ENCODE results near the gene EFHD2.
"Not testable (repeated sequence)": the region's sequence is repeated elsewhere in the genome, so short reads cannot be mapped to it uniquely, and the experiment has no call there.

EFHD2 gene

DNA sequence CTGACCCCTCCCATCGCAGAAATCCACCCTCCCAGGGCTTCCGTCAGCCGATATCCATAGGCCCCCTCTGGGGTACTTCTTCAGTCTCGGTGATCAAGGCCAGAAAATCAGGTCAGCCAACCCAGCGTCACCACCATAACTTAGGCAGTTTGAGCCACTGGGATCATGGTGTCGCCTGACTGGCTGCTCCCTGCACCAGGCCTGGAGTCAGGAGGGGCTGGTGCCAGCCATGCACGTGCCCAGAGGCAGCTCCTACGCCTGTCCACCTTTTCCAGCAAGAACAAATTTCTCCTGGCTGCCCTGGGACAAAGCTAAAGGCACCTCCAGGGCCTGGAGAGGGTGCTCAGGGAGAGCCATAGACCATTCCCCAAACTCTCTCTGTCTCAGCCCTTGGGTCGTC lies 23.8 kb downstream of the EFHD2 start:
- no peak for DNase-seq

DNA sequence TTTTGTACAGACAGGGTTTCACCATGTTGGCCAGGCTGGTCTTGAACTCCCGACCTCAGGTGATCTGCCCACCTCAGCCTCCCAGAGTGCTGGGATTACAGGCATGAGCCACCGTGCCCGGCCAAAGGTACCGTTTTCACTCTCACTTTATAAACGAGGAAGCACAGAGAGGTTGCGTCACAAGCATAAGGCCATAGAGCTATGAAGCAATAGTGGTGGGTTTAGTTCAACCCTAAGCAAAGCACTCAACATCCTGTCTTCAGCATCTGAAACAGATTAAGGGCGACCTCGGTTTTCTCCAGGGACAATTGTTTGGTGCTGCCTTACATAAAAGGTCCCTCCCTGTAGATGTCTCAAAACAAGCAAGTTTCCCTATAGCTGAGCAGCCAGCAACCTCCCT lies 25.1 kb downstream of the EFHD2 start:
- not testable (repeated sequence) for DNase-seq

DNA sequence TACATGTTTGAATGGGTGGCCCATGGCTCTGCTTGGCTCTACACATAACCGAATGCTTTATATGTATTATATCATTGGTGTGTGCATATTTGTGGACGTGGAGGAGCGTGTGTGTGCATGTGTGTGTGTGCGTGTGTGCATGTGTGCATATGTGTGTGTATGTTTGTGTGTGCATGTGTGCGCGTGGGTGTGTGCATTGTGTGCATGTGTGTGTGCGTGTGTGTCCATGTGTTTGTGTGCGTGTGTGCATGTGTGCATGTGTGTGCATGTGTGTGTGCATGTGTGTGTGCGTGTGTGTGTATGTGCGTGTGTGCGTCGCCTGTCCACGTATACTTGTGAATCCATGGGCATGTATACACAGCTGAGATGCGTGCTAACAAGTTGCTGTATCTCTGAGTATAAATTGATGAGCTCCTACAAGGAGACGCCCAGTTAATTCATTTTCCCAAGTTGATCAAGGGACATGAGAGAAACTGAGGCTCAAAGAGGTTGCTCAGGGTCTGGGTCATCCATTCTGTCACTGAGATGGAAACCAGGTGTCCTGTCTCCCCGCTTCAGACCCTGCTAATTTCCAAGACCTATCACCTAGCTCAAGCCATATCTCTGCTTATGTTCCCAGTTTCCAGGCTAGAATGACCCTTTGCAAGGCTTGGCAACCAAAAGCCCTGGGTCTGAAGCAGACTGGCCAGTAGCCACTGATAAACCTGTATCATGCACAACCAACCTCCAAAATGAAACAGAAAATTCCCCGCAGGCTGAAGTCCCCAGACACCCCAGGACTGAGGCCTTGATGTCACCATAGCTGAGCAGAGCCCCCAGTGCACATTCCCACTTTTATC lies 25.8 kb downstream of the EFHD2 start:
- no peak for DNase-seq

DNA sequence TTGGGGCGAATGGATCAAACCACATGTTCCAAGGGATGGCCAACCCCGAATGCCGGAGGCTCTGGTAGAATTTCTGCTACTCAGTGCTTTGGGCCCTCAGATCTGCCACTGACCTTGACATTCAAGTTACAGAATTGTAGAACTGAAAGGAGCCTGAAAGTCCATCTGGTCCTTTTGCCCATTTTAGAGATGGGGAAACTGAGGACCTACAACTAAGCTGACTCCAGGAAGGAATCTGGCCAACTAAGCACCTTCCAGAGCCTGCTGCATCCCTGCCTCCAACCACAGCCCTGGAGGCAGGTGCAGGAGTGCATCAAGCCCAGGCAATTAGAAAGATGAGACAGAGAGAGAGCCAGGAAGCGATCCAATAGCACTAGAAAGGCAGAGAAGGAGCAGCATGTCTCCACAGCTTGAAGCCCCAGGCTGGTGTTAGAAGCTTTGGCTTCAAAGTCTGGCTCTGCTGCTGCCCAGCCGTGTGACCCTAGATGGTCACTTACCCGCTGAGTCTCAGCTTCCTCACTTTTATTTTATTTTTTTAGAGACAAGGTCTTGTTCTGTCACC lies 27.3 kb downstream of the EFHD2 start:
- DNase-seq, result no peak

DNA sequence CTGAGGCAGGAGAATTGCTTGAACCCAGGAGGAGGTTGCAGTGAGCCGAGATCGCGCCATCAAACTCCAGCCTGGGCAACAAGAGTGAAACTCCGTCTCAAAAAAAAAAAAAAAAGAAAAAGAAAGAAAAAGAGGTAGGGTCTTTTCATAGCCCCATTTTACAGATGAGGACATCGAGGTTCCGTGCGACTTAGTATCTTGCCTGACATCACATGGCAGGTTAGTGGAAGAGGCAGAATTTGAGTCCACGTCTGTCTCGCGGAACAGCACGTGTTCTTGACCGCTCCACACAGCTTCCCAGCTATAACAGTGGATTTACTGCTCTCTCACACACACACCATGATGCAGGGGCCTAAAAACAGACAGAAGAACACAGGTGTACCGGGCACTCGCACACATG lies 29.6 kb downstream of the EFHD2 start:
- no peak for DNase-seq

DNA sequence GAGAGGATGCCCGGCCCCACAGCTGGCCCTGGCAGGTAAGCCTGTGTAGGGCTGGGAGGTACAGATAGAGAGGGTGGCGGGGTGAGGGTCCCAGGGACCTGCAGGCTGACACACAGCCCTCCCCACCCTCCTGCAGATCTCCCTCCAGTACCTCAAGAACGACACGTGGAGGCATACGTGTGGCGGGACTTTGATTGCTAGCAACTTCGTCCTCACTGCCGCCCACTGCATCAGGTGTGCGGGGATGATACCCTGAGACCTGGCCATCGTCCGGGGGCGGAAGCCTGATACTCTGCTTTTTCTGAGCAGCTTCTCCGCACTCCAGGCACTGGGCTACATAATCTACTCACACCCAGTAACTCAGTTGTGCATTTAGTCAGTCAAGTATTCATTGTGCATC lies 30.7 kb downstream of the EFHD2 start:
- DNase-seq, result no peak

DNA sequence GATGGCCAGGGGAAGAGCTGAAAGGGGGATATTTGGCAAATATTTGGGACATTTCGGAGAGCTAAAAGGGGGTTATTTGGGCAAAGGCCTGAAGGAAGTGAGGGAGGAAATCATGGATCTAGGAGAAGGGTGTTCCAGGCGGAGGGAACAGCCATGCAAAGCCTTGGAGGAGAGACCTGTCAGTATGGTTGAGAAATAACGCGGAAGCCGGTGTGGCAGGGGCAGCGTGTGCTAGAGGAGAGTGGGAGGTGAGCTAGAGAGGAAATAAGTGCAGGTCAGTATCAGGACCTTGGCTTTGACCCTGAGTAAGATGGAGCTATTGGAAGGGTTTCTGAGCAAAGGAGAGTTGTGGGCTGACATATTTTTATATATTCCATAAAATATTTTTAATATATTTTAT lies 31.6 kb downstream of the EFHD2 start:
- no peak for DNase-seq

DNA sequence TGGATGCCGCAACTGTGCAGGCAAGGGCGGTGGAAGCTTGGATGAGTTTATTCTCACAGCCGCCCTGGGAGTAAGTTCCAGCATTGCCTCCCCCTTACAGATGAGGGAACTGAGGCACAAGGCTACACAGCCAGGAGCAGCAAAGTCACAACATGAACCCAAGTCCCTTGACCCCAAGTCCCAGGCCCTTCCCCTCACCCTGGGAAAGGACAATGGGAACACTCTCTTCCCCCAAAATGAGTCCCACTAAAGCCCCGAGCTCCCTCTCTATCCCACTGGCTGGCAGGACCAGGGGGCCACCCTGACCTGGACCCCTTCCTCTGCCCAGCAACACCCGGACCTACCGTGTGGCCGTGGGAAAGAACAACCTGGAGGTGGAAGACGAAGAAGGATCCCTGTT lies 32.4 kb downstream of the EFHD2 start:
- no peak for DNase-seq

DNA sequence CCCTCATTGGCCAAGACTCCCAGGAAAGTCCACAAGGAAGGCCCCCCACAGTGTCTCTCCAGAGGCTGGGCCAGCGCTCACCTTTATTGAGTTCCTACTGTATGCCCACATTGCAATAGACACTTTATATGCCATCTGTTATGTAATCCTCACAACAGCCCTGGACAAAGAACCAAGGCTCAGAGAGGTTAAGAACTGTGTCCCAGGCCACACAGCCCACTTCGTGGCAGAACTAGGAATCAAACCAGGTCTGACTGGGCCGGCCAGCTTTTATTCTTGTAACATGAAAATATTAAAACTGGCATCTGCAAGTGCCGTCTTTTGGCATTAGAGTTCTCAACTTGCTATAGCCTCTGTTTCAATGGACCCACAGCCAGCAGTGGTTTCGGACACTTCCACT lies 33.1 kb downstream of the EFHD2 start:
- DNase-seq, result no peak

DNA sequence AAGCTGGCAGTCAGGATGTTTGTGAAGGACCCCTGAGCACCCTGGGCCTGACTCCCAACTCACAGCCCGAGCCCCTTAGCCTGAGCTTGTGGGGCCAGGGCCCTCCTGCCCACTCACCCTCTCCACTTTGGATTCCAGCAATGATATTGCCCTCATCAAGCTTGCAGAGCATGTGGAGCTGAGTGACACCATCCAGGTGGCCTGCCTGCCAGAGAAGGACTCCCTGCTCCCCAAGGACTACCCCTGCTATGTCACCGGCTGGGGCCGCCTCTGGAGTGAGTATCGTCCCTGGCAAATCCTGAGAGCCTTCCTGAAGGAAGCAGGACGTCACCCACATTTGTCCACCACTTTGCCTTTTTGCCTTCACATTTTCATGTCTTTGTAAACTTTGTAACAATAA lies 33.6 kb downstream of the EFHD2 start:
- DNase-seq, result no peak

DNA sequence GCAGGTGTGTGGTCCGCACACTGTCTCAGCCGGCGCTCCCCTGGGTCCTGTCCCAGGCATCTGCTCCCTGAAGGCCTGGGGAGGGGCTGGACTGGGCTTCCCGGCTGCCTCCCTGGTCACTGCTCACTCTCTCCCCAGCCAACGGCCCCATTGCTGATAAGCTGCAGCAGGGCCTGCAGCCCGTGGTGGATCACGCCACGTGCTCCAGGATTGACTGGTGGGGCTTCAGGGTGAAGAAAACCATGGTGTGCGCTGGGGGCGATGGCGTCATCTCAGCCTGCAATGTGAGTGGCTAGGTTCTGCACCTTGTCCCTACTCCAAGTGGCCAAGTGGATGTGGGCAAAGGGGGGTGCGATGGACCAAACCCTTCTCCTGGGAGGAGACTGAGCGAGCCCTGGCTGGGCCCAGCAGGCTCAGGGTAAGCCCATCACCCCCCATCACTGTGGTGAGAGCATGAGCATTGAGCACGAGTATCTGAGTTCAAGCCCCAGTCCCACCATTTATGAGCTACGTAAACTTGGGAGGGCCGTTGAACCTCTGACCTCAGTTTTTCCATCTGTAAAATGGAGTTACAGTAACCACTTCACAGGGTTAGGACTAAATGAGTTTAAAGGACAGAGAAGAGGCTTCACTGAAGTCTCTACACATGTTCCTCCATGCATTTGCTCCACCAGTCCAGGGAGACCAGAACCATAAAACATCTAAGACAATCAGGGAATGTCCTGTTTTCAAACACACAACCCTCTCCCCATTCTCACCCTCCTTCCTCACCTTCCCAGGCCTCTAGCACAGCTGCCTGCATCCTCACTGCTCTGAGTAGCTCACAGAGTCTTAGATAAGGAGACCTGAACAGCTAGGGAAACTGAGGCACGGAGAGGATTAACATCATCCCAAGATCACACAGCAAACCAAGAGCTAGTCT lies 35.0 kb downstream of the EFHD2 start:
- no peak for DNase-seq

DNA sequence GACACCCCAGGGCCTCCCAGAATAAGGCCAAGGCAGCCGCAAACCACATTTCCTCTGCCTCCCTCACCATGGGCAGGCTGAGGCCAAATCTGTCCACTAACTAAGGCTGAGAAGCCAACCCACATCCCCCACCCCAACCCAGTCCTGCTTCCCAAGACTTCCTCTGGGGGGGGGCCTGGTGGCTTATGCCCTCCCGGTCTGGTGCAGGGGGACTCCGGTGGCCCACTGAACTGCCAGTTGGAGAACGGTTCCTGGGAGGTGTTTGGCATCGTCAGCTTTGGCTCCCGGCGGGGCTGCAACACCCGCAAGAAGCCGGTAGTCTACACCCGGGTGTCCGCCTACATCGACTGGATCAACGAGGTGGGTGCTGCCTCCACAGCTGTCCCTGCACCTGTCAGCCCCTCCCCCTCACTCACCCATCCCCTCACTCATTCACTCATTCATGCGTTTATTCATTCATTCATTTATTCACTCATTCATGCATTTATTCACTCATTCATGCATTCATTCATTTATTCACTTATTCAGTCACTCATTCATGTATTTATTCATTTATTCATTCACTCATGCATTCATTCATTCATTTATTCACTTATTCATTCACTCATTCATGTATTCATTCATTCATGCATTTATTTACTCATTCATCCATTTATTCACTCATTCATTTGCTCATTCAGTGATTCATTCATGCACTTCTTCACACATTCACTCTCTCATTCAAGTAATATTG lies 35.9 kb downstream of the EFHD2 start:
- DNase-seq, result no peak

DNA sequence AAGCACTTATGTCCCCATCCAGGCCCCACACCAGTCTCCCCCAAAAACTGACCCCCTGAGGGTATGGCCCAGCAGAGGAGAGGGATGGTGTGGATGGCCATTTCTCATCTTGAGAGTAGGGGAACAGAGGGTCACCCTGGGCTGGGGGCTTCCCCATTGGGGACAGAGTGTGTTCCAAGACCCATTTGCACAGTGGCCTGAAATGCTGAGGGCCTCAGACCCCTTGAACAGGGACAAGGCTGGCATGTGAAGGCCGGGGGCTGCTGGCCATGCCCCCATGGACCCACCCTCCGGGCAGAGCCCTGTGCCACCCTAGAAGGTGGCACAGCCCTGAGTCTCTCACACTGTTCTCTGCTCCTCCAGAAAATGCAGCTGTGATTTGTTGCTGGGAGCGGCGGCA lies 36.5 kb downstream of the EFHD2 start:
- DNase-seq, result no peak

DNA sequence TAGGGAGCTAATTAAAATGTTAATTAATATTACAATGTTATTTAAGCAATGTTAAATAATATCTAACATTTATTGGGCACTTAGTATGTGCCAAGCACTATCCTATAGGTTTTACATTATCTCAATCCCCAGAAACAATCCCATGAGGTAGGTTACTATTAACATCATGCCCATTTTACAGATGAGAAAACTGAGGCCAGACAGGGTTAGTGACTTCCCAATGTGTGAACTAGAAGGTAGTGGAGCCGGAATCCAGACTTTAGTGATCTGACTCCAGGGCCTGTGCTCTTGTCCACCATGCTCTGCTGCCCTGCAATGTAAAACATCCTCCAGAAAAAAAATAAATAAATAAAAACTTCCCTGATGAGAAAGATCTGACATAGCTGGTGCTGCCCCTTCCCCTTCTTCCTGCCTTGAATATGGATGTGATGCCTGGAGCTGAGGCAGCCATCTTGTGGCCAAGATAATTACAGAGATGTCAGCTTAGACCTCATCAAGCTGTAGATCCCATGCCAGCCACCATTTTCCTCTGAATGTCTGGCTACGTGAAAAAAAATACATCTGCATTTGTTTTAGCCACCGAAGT lies 39.3 kb downstream of the EFHD2 start:
- no peak for DNase-seq

DNA sequence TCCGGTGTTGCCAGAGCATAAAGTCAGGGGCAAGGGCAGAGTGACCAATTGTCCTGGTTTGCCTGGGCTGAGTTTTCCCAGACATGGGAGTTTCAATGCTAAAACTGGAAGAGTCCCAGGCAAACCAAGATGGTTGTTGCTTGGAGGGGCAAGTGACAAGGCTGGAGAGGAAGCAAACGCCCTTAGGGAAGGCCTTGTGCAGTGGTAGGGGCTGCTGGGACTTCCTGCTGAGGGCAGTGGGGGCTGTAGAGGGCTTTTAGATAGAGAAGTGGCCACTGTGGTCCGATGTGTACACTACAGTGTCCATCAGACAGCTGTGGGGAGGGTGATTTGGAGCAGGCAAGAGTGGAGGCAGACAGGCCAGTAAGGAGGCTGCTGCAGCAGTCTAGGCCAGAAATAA lies 39.9 kb downstream of the EFHD2 start:
- no peak for DNase-seq

DNA sequence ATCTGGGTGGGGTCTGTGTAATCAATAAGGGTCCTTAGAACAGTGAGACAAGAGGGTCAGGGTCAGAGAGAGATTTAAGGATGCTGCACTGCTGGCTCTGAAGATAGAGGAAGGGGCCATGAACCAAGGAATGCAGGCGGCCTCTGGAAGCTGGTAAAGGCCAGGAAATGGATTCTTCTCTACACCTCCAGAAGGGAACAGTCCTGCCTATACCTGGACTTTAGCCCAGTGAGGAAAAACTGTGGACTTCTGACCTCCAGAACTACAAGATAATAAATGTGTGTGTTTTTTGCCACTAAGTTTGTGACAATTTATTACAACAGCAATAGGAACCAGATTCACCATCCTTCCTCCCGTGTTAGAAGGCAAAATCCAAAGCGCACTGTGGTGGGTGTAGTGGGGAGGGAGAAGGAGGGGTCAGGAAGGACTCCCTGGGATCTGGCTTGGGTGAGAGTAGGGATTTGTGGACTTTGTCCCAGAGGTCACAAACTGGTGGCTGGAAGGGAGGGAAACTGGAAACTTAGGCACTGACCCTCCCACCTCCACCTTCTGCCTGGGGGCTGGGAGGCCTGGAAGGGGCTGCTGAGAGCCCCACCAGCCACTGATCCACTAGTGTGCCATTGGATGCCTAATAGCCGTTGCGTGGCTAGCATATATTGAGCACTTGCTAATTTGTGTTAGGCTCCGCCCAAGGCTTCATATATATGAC lies 41.5 kb downstream of the EFHD2 start:
- DNase-seq, result no peak

DNA sequence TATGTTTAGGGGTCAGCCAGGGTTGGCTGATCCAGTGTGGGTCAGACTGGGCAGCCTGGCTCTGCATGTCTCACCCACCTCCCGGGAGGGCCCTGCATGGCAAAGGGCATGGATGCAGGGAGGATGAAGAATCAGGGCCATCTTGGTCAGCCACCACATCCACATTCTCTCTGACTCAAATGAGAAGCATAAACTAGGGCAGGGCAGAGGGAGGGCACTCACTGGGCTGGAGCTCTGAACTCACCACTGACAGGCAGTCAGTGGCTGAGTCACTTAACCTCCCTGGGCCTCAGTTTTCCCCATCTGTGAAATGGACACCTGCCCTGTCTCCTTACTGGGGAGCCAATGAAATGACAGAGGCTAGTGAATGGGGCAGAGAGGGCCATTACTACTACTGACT lies 42.5 kb downstream of the EFHD2 start:
- DNase-seq, result no peak

DNA sequence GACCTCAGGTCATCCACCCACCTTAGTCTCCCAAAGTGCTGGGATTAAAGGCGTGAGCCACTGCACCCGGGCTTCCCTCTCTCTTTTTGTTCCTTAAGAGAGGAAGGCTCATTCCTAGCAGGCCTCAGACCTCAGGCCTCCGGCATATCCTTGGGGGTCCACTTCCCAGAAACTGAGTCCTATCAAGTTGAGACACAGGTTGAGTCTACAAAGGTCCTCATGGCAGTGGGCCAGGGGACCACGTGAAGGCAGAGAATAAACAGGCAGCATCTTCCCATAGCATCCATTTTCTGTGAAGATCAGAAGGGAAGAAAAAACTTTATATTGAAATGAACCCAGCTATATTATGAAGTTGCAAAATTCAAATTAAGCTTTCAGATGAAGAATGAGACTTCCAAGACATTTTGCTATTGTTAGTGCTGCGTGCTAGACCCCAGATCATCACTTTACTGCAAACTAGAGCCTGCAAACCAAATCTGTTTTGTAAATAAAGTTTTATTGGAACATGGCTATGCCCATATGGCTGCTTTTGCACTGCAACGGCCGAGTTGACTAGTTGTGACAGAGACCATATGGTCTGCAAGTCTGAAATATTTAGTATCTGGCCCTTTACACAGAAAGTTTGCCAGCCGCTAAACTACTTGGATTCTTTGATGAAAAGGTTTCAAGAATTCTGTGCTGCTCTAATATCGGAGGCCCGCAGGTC lies 43.3 kb downstream of the EFHD2 start:
- DNase-seq, result no peak

DNA sequence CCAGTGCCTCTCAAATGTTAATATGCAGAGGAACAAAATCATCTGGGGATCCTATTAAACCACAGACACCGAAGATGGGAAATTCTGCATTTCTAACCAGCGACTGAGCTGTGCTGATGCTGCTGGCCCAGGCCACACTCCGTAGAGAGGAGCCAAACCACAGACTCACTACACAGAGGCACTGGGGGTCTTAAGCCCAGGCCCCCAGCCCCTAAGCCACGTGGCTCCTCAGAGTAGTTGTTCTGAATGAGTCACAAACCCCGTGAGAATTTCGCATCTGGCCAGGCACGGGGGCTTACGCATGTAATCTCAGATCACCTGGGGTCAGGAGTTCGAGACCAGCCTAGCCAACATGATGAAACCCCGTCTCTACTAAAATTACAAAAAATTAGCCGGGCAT lies 44.0 kb downstream of the EFHD2 start:
- no peak for DNase-seq

DNA sequence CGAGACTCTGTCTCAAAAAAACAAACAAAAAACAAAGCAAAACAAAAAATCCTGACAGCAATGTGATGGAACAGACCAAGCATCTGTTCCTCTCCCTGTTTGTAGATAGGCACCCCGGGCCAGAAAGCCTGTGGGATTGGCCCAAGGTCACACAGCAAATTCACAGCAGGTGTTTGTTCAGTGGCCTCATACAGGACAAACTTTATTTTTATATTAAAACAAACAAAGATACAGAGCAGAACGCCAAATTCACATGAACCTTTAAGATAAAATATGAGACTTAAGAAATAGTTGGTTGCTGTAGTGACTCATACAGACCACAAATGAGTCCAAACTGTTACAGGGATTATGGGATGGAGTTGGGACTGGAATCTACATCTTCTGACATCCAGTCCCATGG lies 44.6 kb downstream of the EFHD2 start:
- no peak for DNase-seq

DNA sequence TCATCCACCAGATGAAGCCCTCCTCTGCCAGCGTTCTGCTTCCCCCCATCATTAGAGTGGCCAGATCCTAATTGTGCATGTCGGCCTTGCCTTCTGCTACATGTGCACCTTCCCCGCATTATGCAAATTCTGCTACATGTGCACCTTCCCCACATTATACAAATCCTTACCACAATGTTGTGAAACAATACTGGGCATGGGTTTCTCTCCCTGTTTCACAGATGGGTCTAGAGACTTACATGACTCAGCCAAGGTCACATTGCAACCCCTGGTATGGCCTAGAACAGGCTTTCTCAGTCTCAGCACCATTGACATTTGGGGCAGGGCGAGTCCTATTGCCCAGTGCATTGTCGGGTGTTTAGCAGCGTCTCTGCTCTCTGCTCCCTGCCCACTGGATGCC lies 45.8 kb downstream of the EFHD2 start:
- no peak for DNase-seq

Measured in CD4-positive, alpha-beta T cell treated with Interleukin-17A for 4 hours (primary cell).